ENCODE results near the gene PNMT. TPM values are rescaled to one million over a fixed set of nuclear protein-coding genes. Genes with fewer than 3 reads are reported as not detected.

Gene PNMT
- polyA plus RNA-seq, 1 donor from 2014 or later = 1.5 TPM

GRCh38 chr17:39642291-39643074, 25.8 kb upstream of the PNMT start:
- Histone ChIP-seq H3K36me3 (ENCODE audit: insufficient read depth, low read length) (no peaks in the 10 kb centered on the region), H3K27ac (ENCODE audit: low read length) (no peak overlapping the region), H2AFZ (ENCODE audit: low read depth, low read length) (no peak overlapping the region), H3K27me3 (ENCODE audit: insufficient read depth, low read depth, low read length) (no peaks in the 10 kb centered on the region), H3K9ac (ENCODE audit: low read length) (no peak overlapping the region), H3K9me2 (ENCODE audit: insufficient read depth, low read length) (no peaks in the 10 kb centered on the region), H3K4me2 (ENCODE audit: low read length) (no peak overlapping the region), H3K4me3 (ENCODE audit: low read length) (no peak overlapping the region), H3K9me3 (ENCODE audit: low read length) (no peaks in the 10 kb centered on the region), H3K79me2 (replicated peaks; ENCODE audit: insufficient read depth, low read length) (peaks cover 18% of the 10 kb centered on the region), H3F3A (ENCODE audit: insufficient read depth, low read length, poor library complexity, severe bottlenecking) (no peaks in the 10 kb centered on the region), H4K20me1 (ENCODE audit: insufficient read depth) (no peaks in the 10 kb centered on the region)
- TF ChIP-seq POLR2AphosphoS5 (IDR thresholded peaks at IDR 0.05) (no peak), REST (IDR thresholded peaks at IDR 0.05; ENCODE audit: borderline replicate concordance) (no peak), EP300 (conservative IDR thresholded peaks at IDR 0.05; ENCODE audit: poor library complexity, severe bottlenecking) (no peak), EZH2 (IDR thresholded peaks at IDR 0.05; ENCODE audit: borderline replicate concordance, insufficient read depth, low read length, poor library complexity, severe bottlenecking) (no peak), MXI1 (conservative IDR thresholded peaks at IDR 0.05; ENCODE audit: poor library complexity, severe bottlenecking) (no peak), TAF1 (IDR thresholded peaks at IDR 0.05; ENCODE audit: low read depth) (no peak)
- TF ChIP-seq, protein P1, sequence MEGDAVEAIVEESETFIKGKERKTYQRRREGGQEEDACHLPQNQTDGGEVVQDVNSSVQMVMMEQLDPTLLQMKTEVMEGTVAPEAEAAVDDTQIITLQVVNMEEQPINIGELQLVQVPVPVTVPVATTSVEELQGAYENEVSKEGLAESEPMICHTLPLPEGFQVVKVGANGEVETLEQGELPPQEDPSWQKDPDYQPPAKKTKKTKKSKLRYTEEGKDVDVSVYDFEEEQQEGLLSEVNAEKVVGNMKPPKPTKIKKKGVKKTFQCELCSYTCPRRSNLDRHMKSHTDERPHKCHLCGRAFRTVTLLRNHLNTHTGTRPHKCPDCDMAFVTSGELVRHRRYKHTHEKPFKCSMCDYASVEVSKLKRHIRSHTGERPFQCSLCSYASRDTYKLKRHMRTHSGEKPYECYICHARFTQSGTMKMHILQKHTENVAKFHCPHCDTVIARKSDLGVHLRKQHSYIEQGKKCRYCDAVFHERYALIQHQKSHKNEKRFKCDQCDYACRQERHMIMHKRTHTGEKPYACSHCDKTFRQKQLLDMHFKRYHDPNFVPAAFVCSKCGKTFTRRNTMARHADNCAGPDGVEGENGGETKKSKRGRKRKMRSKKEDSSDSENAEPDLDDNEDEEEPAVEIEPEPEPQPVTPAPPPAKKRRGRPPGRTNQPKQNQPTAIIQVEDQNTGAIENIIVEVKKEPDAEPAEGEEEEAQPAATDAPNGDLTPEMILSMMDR (IDR thresholded peaks at IDR 0.05; ENCODE audit: poor library complexity, severe bottlenecking) = no peak

- H3K27me3 ChIP-seq (ENCODE audit: insufficient read depth, low read depth, low read length) = no peaks in the 10 kb centered on the region
- no peak overlapping the region for H3K4me3 ChIP-seq (ENCODE audit: low read length)
These were observed 25.0 kb upstream of the PNMT start for GRCh38 chr17:39643271-39643670.

More at GRCh38 chr17:39643271-39643670, 25.0 kb upstream of the PNMT start:
- no peak overlapping the region for H3K4me2 ChIP-seq (ENCODE audit: low read length)
- H3K27ac ChIP-seq (ENCODE audit: low read length) = no peak overlapping the region
- H3K36me3 ChIP-seq (ENCODE audit: insufficient read depth, low read length) = no peaks in the 10 kb centered on the region
- H3K79me2 ChIP-seq (replicated peaks; ENCODE audit: insufficient read depth, low read length) = peaks cover 10% of the 10 kb centered on the region
- TF ChIP-seq SMC3 (conservative IDR thresholded peaks at IDR 0.05; ENCODE audit: poor library complexity) (no peak), EP300 (conservative IDR thresholded peaks at IDR 0.05; ENCODE audit: poor library complexity, severe bottlenecking) (no peak), REST (IDR thresholded peaks at IDR 0.05; ENCODE audit: borderline replicate concordance) (no peak), RAD21 (conservative IDR thresholded peaks at IDR 0.05) (no peak), POLR2AphosphoS5 (IDR thresholded peaks at IDR 0.05) (no peak), EZH2 (IDR thresholded peaks at IDR 0.05; ENCODE audit: borderline replicate concordance, insufficient read depth, low read length, poor library complexity, severe bottlenecking) (no peak), TAF1 (IDR thresholded peaks at IDR 0.05; ENCODE audit: low read depth) (no peak)
- TF ChIP-seq, protein P1 (IDR thresholded peaks at IDR 0.05; ENCODE audit: poor library complexity, severe bottlenecking) = no peak
- no peaks in the 10 kb centered on the region for H3K9me3 ChIP-seq (ENCODE audit: low read length)
- H3K9ac ChIP-seq (ENCODE audit: low read length) = no peak overlapping the region
- no peaks in the 10 kb centered on the region for H3F3A ChIP-seq (ENCODE audit: insufficient read depth, low read length, poor library complexity, severe bottlenecking)
- H4K20me1 ChIP-seq (ENCODE audit: insufficient read depth) = no peaks in the 10 kb centered on the region
- no peak overlapping the region for H2AFZ ChIP-seq (ENCODE audit: low read depth, low read length)
- no peaks in the 10 kb centered on the region for H3K9me2 ChIP-seq (ENCODE audit: insufficient read depth, low read length)

Measured in neural cell (in vitro differentiated cells).